Kasumi-1 (cell line): ENCODE results near the gene BLID.

Experiments
- DNase-seq, 2 experiments: peaks; one replicate each; lab custom pipeline; 2025; lab: John Stamatoyannopoulos, UW

Gene BLID, protein sequence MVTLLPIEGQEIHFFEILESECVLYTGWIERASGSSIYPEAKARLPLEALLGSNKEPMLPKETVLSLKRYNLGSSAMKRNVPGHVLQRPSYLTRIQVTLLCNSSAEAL

GRCh38 chr11:122115524-122116379, at the start of gene BLID:
BLID (minus strand) TSS chr11:122116215; CDS start chr11:122115922, 293 bp downstream.
- peak in 1 of 2 experiments; percentile 8 for DNase-seq

- no peak for DNase-seq
Measured at GRCh38 chr11:122163053-122163819, 47.2 kb upstream of the BLID start.

DNA sequence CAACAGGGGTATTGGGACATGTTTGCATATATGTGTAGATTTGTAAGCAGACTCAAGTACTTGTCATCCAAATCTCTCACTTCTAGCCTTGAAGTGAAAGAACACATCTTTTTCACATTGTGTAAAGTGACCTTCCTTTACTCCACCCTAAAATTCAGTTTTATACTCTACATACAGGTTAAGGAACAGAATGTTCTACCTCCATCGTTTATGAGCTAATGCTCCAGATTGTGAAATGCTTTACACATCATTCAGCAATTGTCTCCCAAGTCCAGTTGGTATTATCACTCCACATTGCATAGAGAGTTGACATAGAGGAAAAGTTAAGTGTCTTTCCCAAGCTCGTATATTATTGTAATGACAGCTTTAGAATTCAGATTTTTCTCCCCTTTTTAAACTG, 46.1 kb upstream of the BLID start:
- no peak for DNase-seq

DNA sequence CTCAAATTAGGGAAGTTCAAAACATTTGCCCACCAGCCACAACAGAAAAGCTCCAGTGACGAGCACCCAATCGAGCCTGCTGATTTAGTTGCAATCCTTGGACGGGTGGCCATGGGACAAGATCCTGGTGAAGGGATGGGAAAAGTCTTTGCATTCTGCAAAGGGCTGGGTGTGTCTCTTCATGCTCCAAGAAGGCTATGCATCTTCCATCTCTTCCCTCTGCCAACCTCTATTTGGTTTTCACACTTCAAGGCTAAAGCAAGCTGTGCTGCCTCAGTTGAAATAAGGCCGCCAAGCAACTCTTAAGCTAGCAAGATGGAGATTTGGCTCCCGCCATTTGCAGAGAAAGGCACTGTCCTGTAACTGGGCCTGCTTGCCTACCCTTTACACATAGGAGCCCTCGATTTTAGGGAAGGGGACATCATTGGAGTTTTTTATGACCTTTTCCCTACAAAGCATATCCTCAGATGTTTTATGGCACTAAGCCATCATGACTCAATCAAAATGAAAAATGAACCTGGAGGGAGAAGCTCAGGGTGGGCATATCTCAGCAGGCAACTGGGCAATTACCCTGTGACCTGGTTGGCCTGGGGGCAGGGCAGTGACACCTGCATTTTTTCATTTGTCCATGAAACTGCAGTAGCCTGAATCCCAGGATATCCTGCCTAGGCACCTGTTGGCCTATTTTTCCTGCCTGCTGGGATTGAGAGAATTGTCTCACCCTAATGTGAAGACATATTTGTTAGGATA, 45.0 kb upstream of the BLID start:
- DNase-seq = no peak

DNA sequence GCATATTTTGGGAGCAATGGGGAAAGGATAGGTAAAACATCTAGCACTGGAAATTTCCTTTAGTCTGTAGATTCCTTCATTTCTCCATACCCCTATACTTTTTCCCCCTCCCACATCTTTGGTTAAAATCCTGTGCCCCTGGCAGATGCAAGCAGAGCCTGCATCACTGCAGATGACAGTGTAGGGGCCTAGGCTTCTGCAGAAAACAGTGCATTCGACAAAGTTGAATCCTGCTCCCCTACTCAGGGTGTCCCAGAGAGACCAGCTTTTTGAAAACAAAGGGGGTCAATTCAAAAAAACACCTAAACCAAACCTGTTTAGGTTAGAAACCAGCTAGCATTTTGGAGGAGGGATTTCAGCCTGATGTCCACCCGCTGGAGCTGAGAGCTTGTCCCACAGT, 43.8 kb upstream of the BLID start:
- no peak for DNase-seq

GRCh38 chr11:122159173-122159721, 43.2 kb upstream of the BLID start:
- DNase-seq = peak in 1 of 2 experiments; percentile 23

DNA sequence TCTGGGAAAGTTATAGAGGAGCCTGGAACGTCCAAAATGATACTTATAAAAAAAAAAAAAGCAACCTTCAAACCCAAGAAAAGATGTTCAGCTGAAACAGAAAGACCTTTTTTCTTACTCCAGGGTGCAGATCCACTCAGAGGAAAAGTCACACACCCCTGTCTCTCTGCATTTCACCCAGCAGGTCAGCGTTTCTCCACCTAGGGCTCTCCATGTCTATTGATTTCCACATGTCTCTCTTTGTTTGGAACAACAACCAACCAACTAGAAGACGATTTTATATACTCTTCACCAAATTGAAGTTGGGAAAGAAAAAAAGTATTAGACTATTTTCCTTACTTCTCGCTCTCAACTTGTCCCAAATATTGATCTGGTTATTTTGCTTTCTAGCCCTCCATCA, 42.2 kb upstream of the BLID start:
- DNase-seq = no peak

DNA sequence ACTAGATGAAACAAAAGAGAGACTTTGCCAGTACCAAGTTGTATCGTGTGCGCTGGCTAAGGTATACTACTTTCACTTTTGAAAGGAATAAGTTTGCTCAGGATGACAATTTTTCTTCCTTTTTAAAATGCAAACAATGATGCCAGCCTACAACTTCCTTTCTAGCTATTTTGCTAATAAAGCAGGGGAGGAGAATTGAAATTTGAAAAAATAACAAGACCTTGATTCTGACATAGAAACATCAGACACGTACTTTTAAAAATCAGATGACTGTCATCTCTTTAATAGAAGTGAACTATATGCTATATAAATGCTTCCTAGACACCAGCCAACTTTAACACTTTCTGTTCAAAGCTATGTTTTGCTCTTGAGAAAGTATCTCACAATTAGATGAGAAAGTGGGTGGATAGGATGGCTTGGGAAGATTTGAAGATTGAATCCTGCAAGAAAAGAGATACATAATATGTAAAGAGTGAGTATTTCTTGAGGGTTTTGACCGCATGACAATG, 41.7 kb upstream of the BLID start:
- DNase-seq = no peak

DNA sequence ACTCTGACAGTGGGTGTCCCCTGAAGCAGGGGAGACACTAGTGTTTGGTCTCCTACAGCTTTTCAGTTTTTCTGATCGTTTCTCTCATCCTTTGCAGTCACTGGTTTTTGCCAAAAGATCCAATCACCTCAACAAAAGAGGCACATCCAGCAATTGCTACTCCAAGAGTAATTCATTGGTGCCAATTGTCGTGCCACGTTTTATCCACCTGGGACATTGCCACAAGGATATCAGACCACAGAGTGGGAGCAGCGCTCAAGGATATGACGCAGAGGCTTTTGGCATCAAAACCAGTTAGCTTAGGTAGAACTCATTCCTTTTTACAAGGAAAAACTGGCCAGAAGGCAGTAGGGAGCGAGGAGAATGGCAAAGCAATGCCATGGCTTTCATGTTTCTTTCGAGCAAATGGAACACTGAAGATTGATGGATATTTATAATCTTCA, 40.9 kb upstream of the BLID start:
- DNase-seq = no peak

DNA sequence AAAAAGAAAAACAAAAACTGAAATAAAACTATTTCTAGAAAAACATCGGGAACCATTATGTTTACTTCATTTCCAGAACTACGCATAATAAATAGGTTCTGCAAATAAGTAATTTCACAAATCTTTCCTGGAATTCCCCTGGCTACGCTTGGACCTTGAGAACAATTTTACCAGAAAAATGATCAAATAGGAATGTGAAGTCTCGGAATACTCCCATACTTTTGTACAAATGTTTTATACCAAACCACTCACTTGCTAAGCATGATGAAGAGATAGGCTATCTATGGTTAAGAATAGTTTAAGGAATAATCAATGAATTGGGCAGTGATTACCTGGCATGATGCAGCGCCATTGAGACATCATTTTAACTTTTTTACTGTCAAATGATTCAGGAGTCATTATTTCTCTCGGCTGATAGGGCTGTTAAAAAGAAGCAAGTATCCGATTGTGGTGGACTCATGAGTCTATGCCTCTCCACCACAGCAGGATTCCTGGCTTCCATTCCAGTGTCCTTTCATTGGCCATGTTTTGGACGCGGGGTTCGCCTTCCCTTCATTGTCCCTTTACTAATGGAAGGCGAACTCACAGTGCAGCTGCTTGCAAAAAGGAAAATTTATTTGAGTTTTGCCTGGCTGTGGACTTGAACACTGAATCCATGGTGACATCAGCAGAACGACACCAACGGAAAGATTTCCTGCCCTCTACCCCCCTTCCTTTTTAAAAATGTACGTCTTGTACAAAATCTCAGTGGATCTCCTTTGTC, 39.9 kb upstream of the BLID start:
- DNase-seq = no peak

DNA sequence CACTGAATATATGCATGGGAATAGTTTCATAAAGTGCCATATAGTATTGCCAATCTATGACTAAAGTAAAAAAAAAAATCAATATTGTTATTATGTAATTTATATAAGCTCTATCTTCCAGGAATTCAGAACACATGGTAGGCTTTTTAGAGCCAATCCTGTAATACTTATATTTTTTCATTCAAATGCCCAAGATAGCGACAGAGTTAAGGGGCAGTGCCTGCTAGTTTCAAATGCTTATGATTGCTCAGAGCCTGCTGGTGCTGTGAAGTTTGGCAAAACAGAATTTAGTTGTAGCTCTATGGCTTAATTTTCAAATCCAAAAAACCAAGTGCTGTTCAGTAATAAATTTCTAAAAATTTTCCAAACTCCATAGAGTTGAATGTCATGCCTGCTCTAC, 39.0 kb upstream of the BLID start:
- no peak for DNase-seq

DNA sequence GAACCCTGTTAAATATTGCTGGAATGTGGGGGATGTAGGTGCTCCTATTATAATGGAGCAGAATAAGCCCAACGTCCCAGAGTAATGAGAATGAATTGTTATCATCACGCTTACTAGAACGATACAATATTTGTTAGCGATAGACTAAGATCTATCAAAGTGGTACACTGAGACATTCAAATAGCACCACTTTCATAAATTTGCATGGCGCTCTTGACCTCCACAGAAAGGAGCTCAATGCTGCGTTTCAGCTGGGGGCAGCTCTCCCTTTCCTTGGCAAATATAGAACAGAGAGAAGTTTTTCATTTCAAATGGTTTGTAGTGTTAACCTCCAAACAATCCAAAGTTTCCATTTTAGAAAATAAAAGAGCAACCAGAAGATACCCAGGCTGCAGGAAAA, 38.2 kb upstream of the BLID start:
- no peak for DNase-seq

DNA sequence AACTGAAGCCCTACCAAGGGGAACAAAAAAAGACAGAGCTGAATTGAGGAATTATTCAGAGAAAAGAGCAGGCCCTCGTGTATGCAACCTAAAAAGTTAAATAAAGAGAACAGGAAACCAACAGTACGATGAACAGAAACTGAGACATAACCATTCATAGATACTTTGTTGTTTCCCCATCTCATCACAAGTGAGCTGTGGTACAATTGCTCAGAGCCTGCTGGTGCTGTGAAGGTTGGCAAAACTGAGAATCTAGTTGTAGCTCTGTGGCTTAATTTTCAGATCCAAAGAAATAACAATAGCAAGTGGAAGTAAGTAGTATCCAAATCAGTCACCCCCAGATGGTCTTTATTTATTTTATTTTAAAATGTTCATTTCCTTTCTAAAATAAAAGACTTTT, 37.7 kb upstream of the BLID start:
- DNase-seq = no peak

DNA sequence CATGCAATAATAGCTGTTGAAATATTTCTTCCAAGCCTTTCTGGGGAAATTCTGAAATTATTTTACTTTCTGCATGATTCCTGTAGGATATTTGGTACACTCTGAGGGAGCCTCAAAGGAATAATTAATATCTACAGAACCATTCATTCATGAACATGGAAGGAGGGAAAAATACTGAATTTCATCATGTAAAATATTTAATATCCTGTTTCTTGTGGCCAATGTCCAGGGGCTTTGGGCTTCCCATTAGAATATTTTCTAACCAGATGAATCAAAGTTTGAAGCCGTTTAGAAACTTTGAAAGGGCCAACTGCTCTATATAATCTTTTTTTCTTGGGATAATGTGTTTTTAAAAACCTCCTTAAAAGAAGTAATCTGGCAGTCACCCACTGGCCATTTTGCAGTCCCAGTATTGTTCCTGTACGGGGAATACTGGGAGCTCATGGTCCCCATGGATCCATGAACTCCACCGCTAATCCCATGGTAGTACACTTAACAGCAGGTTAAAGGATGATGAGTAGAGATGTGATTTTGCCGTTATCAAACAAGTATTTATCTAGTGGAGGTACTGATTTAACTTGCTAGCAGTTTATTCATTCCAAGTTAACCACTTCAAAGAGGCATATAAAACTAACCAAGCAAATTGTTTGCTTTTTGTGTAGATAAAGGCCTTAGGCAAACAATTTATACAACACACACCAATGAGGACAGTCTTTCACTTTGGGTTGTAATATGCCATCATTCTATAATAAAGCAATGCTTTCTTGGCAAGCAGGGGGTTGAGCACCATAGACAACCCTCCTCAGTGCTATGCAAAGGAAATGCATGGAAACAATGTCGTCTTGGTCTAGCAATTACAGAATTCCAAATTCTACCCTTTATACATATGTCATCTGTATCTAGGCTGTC, 34.5 kb upstream of the BLID start:
- DNase-seq = no peak

DNA sequence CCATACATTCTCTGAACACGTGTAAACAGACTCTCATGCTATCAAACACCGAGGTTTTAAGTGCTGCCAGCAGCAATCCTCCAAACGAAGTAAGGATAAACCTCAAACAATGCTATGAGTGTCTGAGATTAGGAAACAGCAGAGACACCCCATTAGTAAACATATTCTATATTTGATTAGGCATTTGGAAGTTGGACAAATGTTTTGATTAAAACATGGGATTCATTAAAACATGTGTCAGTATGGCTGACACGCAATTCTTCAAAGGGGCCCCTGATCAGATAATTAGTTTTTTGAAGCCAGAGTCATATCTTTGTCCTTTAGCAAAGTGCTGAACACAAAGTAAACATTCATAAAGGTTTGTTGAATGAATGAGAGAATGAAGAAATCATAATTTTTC, 33.2 kb upstream of the BLID start:
- no peak for DNase-seq

GRCh38 chr11:122146475-122146874, 30.5 kb upstream of the BLID start:
- no peak for DNase-seq

GRCh38 chr11:122145715-122146274, 29.8 kb upstream of the BLID start:
- DNase-seq = no peak

- DNase-seq = no peak
Measured at GRCh38 chr11:122144752-122145151, 28.7 kb upstream of the BLID start.

DNA sequence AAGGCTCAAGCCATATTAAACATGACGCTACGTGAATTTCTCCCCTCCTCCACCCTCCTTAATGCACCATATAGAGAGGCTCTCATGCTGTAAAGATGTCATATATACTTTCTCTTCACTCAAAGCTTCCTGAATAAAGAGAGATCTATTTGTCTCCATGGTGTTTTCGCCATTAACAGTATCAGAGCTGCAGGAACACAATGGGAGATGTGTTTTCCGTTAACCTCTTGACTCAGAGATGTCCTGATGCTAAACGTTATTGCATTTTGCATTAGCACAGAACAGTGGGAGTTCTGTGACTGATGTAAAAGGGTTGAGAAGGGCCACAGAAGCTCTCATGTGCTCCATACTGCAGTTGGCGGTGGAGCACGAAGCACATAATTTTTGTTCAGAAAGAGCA, 25.7 kb upstream of the BLID start:
- no peak for DNase-seq

DNA sequence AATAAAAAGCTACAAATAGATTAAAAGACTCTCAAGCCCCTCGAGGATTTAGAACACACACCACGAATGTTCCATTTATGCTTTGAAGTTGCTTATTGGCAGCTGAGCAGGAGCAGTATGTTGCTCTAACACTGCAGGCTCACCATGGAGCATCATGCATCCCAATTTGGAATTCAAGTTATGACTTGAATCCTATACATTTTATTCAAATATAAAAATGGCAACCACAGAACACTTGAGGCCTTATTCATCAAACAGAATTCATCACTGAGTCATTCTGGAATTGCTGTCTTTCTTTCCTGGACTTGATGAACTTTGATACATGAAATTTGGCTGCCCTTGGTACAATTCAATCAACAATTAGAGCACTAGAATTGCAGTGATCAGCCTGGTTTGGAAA, 24.5 kb upstream of the BLID start:
- DNase-seq = no peak
